Aorta (tissue), 5 donors: Measurements from ENCODE around the gene PLCD4. TPM values are rescaled to one million over a fixed set of nuclear protein-coding genes. Genes with fewer than 3 reads are reported as not detected.

ENCODE experiments used
- ATAC-seq: fragments of 200-7000 bp; cut with Tn5 transposase; one replicate; pipeline ENCODE4 v1.9.1; 2022; ENCODE audit warnings: moderate library complexity; ENCODE audit not compliant: low FRiP score
- DNase-seq, 2 donors: peaks; one replicate each; pipeline ENCODE4 v3.0.0-alpha.2; 2020
- H3K27ac ChIP-seq, 2 donors: one replicate each; pipeline ENCODE4 v1.5.1; 2013; ENCODE audit warnings: low read length in 2 of 2, mild to moderate bottlenecking in 2 of 2, moderate library complexity in 2 of 2, control low read depth in 1 of 2, inconsistent platforms in 1 of 2, low read depth in 1 of 2
- H3K27me3 ChIP-seq, 2 donors: one replicate each; pipeline ENCODE4 v1.6.1; 2013; ENCODE audit warnings: control low read depth in 1 of 2, low read length in 1 of 2, mild to moderate bottlenecking in 1 of 2, moderate library complexity in 1 of 2; ENCODE audit not compliant: insufficient read depth in 2 of 2, control insufficient read depth in 1 of 2
- H3K36me3 ChIP-seq, 2 donors: one replicate each; pipeline ENCODE4 v1.6.1; 2013; ENCODE audit warnings: control low read depth in 1 of 2, low read length in 1 of 2, mild to moderate bottlenecking in 1 of 2; ENCODE audit not compliant: insufficient read depth in 2 of 2, control insufficient read depth in 1 of 2
- H3K4me1 ChIP-seq, 2 donors: one replicate each; pipeline ENCODE4 v1.6.1; 2013; ENCODE audit warnings: low read length in 2 of 2, control low read depth in 1 of 2, mild to moderate bottlenecking in 1 of 2, moderate library complexity in 1 of 2; ENCODE audit not compliant: insufficient read depth in 2 of 2, control insufficient read depth in 1 of 2
- H3K4me3 ChIP-seq, 2 donors: one replicate each; pipeline ENCODE4 v1.5.1; 2013; ENCODE audit warnings: low read length in 2 of 2, control low read depth in 1 of 2, mild to moderate bottlenecking in 1 of 2
- H3K9me3 ChIP-seq: one replicate; pipeline ENCODE4 v1.6.1; 2013; ENCODE audit warnings: mild to moderate bottlenecking, low read length; ENCODE audit not compliant: control insufficient read depth
- WGBS, 2 donors: extraction: QIAGEN DNeasy Blood & Tissue Kit; methylation state at CpG; one replicate each; pipeline ENCODE4 v1.1.7; 2013; 5-methylcytosine and 5-hydroxymethylcytosine counted together
- intact Hi-C, 2 donors: fragments of 100-400 bp; cut with DNase I; formaldehyde crosslinking; loops; one replicate each; pipeline versions ENCODE4 v1.14.2 to v1.15.0; 2022
- polyA plus RNA-seq, 2 donors: library from polyadenylated mRNA; stranded (reverse); fragments of 200-250 nt; gene quantifications; one replicate each; pipeline ENCODE4 v1.2.3, GENCODE V29; 2013
- total RNA-seq, 2 donors: library from RNA; stranded (reverse); fragmentation: NEBNext Ultra II Directional; extraction: Animal tissue kit (Norgen Biotek cat#: 25700); gene quantifications; one replicate each; pipeline ENCODE4 v1.2.1, GENCODE V29; 2021
- donor health status: healthy with polysubstance abuse.
- donor health status: Bipolar disorder and iron deficiency.
- donor health status: DM: no; HTN: no; CAD: no.
- donor health status: DM: no; HTN: no; CAD: no.
- donor health status: DM: yes; HTN: yes; CAD: no.

Gene PLCD4
- total and polyA plus RNA-seq, 4 donors = 0.25 to 5.3 (median 1.4) TPM

DNA sequence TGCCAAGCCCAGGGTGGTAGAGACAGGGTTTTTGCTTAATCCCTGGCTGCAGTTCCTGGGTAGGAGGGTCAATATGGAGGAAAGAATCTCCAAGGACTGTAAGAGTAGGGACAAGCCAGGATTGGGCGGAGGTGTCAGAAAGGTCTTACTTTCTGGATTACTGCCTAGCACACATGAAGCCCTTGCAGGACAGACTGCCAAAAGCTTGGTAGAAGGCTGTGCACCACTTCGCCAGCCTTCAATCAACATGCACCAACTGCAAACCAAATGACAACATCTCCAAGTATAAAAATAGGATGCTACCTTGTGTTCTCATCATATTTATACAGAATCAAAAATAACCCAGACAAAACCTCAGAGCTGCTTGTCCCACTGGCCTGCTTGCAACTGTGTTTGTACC is 48.1 kb downstream of the PLCD4 start:
- H3K4me1 ChIP-seq = no peaks in the 10 kb centered on the region
- no peak overlapping the region for H3K27ac ChIP-seq
- H3K36me3 ChIP-seq = peaks cover 0 to 2% of the 10 kb centered on the region in 2 donors
- 85 to 91% methylated on average over 2 of the region's 2 CpGs for WGBS, 2 donors
- no peak for ATAC-seq
- intact Hi-C loops = no loop called here
- no peaks in the 10 kb centered on the region for H3K27me3 ChIP-seq
- no peaks in the 10 kb centered on the region for H3K9me3 ChIP-seq
- H3K4me3 ChIP-seq = no peak overlapping the region
- no peak for DNase-seq

DNA sequence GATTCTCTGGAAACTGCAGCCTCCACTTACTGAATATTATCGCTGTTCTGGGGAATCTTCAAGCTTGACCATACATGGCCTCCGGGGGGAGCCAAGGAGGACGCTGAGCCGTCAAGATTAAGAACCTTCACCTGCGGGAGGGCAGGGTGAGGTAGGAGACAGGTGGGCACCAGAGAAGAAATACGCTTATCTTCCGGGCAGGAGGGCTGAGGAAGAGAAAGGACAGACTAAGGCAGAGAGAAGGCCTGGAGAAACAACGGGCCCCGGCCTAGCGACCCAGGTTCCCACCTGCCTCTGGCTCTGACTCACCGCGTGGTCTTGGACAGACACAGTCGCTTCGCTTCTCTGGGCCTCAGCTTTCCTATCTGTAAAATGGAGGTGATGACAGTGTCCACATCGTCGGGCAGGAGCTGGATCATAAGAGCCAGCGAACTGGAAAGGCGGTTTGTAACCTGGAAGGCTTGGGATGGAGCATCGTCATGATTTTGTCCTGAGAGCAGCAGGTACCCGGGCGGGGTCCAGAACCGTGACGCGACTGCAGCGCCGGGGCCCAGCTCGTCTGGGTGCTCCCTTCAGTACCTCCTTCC is 51.1 kb downstream of the PLCD4 start:
- Histone ChIP-seq H3K9me3 (no peaks in the 10 kb centered on the region), H3K4me1 (no peaks in the 10 kb centered on the region), H3K4me3 (peak overlapping the region; percentile 46 to 72), H3K27ac (no peak overlapping the region), H3K36me3 (peaks cover 0 to 12% of the 10 kb centered on the region in 2 donors), H3K27me3 (no peaks in the 10 kb centered on the region)
- ATAC-seq (no peak), DNase-seq (no peak)
- intact Hi-C loops = loop anchor here in 1 of 2 donors (1.0 kb wide), 1 partner anchor 252 kb away; no protein-coding TSS in a partner anchor
- 2 to 3% methylated on average over 27 of the region's 27 CpGs for WGBS, 2 donors

DNA sequence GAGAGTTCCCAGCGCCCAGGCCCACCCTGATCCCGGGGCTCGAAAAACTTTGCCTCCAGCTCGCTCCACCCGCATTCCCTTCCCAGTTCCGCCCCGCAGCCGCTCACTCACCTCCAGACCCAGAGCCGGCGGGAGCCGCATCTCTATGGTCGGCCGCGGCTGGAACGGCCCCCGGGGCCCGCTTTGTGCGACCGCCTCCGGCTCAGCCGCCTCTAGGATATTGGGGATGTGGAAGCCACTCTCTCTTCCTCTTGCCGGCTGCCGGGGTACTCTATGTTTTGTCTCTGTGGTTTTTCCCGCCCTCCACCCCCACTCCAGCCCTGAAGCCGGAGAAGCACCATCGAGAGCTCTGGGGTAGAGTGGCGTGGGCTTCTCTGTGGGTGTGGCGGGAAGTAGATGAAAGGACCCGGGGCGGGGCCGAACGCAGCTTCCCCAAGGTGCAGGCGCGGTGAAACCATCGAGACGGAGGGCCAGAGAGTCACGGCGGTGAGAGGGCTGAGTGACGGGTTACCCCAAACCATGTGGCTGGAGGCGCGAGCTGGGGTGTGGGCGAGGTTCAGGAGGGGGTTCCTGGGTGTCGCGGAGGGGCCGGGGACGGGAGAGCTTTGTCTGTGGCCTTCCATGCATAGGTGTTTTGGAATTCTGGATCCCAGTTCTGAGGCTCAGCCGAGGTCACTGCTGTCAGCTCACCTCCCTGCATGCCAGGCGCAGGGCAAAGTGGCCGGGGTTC is 51.7 kb downstream of the PLCD4 start, which contains the start of the genes BCS1L and ZNF142:
Gene BCS1L, plus strand, starts transcription at position 426 of the 730 bp plus-strand sequence. CDS start 1,305 bp downstream, outside the sequence.
Gene ZNF142, minus strand, starts transcription at position 366 of the 730 bp plus-strand sequence. CDS start 3,194 bp downstream, outside the sequence.
- intact Hi-C loops = loop anchor here in 1 of 2 donors (1.0 kb wide), 1 partner anchor 253 kb away; no protein-coding TSS in a partner anchor
- ATAC-seq (peak; percentile 95), DNase-seq (peak; percentile 93 to 97)
- Histone ChIP-seq H3K27ac (no peak within 1 kb of the TSS), H3K36me3 (peaks cover 2 to 18% of the 10 kb centered on the region in 2 donors), H3K4me3 (peak within 1 kb of the TSS; percentile 46 to 72), H3K4me1 (no peaks in the 10 kb centered on the region), H3K27me3 (no peaks in the 10 kb centered on the region), H3K9me3 (no peaks in the 10 kb centered on the region)
- 0% methylated on average over 44 to 49 of the region's 49 CpGs for WGBS, 2 donors

DNA sequence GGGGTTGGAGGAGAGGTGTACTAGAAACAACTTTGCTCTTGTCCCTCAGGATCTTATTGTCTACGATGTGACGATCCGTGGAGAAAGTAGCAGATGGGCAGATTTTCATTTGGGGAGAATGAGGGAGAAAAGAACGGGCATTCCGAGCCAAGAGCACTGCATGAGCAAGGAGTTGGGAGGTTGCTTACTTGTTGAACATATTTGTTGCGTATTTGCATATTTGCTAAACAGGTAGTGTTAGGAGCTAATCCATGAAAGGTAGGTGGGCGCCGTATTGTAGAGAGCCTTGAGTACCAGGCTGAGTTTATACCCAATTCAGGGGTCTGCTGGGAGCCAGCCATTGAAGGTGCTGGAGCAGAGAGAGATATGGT is 52.3 kb downstream of the PLCD4 start:
- Histone ChIP-seq H3K27ac (no peak overlapping the region), H3K9me3 (no peaks in the 10 kb centered on the region), H3K4me1 (no peaks in the 10 kb centered on the region), H3K4me3 (peak overlapping the region; percentile 46 to 72), H3K36me3 (peaks cover 4 to 22% of the 10 kb centered on the region in 2 donors), H3K27me3 (no peaks in the 10 kb centered on the region)
- ATAC-seq (no peak), DNase-seq (no peak)
- WGBS, 2 donors = 14 to 15% methylated on average over 8 of the region's 8 CpGs
- intact Hi-C loops = loop anchor here in 1 of 2 donors (1.0 kb wide), 1 partner anchor 254 kb away; no protein-coding TSS in a partner anchor

DNA sequence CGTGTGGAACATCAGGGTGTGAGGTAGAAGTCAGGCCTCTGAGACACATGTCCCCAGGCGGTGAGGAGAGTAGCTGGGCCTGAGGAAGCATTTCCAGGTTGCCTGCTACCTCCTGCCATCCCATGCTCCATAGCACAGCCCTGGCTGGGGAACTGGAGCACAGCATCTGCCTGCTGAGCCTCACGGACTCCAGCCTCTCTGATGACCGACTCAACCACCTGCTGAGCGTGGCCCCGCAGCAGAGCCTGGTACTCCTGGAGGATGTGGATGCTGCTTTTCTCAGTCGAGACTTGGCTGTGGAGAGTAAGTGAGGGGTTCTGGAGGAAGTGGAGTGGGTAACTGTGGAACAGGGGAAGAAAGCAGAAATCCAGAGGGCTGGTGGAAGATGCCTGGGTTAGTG is 54.7 kb downstream of the PLCD4 start:
- no peak for DNase-seq
- H3K4me1 ChIP-seq = no peaks in the 10 kb centered on the region
- peaks cover 4 to 26% of the 10 kb centered on the region in 2 donors for H3K36me3 ChIP-seq
- WGBS, 2 donors = 78 to 79% methylated on average over 7 of the region's 7 CpGs
- H3K27ac ChIP-seq = no peak overlapping the region
- H3K4me3 ChIP-seq = no peak overlapping the region
- intact Hi-C loops = no loop called here
- ATAC-seq = no peak
- no peaks in the 10 kb centered on the region for H3K9me3 ChIP-seq
- no peaks in the 10 kb centered on the region for H3K27me3 ChIP-seq

DNA sequence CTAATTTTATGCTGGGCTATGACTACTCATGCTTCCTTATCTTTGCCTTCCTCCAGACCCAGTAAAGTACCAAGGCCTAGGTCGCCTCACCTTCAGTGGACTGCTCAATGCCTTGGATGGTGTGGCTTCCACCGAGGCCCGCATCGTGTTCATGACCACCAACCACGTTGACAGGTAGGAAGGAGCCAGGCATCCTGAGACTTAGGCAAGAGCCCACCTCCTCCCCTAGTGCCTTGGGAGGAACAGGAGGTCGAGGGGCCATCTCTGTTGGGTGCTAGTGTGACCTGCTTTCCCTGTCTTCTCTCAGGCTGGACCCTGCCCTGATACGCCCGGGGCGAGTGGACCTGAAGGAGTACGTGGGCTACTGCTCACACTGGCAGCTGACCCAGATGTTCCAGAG is 55.1 kb downstream of the PLCD4 start:
- no peak for DNase-seq
- Histone ChIP-seq H3K27ac (no peak overlapping the region), H3K9me3 (no peaks in the 10 kb centered on the region), H3K4me1 (no peaks in the 10 kb centered on the region), H3K4me3 (no peak overlapping the region), H3K27me3 (no peaks in the 10 kb centered on the region), H3K36me3 (peaks cover 4 to 28% of the 10 kb centered on the region in 2 donors)
- ATAC-seq = no peak
- intact Hi-C loops = no loop called here
- 87 to 88% methylated on average over 10 of the region's 10 CpGs for WGBS, 2 donors

DNA sequence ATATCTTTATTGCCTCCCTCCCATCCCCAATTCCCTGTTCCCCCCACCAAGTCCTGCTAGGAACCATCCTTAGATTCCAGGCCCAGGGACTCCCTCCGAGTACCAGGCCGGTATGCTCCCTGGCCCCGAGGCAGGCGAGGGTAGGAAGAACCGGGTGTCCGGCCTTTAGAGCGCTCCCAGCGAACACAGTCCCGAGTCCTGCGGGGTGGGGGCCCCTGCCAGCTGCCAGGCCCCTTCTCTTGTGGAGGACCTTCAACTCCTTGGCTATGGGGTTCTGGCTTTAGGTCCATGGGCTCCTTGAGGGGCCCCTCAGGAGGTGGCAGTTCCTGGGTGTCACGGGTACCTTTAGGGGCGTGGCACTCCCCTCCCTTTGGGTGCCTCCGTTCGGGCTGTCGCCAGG is 56.2 kb downstream of the PLCD4 start:
- no peaks in the 10 kb centered on the region for H3K4me1 ChIP-seq
- H3K27me3 ChIP-seq = no peaks in the 10 kb centered on the region
- 85 to 86% methylated on average over 14 to 15 of the region's 15 CpGs for WGBS, 2 donors
- DNase-seq (no peak), ATAC-seq (no peak)
- H3K27ac ChIP-seq = no peak overlapping the region
- intact Hi-C loops = no loop called here
- no peaks in the 10 kb centered on the region for H3K9me3 ChIP-seq
- no peak overlapping the region for H3K4me3 ChIP-seq
- H3K36me3 ChIP-seq = peaks cover 4 to 29% of the 10 kb centered on the region in 2 donors

DNA sequence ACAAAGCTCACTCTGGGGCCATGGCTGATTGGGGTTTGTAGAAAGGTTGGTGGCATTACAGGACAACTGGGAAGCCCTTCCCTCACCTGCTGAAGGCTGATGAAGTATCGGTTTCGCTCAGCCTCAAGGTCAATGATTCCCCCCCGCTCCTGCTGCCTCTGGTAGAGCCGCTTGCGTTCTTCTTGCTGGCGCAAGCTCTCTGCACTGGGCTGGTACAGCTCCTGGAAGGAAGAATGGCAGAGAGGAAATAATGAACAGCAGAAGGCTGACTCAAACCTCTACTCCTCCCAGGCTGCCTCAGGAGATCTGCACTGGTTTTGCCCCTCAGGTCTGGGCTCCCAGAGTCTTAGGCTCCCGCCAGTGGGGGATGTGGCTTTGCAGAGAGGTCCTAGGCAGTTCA is 57.0 kb downstream of the PLCD4 start:
- DNase-seq (no peak), ATAC-seq (no peak)
- Histone ChIP-seq H3K27me3 (no peaks in the 10 kb centered on the region), H3K36me3 (peaks cover 4 to 29% of the 10 kb centered on the region in 2 donors), H3K4me1 (no peaks in the 10 kb centered on the region), H3K4me3 (no peak overlapping the region), H3K27ac (no peak overlapping the region), H3K9me3 (no peaks in the 10 kb centered on the region)
- intact Hi-C loops = no loop called here
- 94% methylated on average over 7 of the region's 7 CpGs for WGBS, 2 donors
